Measurements from ENCODE around the gene KBTBD12.

DNA sequence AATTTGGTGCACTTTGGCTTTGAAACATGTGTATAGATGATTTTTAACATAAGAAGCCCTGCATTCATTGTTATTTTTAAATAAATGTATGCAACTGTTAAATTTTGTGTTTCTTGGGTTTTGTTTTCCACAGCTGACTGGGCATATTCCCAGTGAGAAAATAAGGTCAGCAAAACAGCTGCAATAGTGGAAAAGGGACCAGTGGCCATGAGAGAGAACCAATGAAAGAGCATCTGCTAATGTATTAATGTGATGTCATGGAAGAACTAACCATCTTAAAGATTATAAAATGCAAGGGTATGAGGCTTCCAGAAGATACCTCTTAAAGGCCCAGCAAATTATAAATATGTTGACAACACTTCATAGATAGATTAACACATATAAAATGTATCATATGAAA lies 31.0 kb upstream of the KBTBD12 start:
- TF ChIP-seq CTCF (IDR thresholded peaks at IDR 0.05; ENCODE audit: insufficient read depth, low read length, poor library complexity, severe bottlenecking) (no peak), EZH2phosphoT487 (conservative IDR thresholded peaks at IDR 0.05; ENCODE audit: low read length) (no peak)
